Lower leg skin (tissue), 3 donors: ENCODE data around the gene RIT1.

Source experiments
- POLR2A ChIP-seq, 2 donors: fragments of 450-650 bp; IDR thresholded peaks; one replicate each; pipeline ENCODE4 v1.6.1; 2016 to 2017; ENCODE audit warnings: antibody characterized with exemption in 2 of 2, mild to moderate bottlenecking in 1 of 2, moderate library complexity in 1 of 2
- TF ChIP-seq, protein P1 (sequence below), 3 donors: fragments of 450-650 bp; IDR thresholded peaks; one replicate each; pipeline ENCODE4 v1.5.1; 2016; ENCODE audit warnings: antibody characterized with exemption in 3 of 3, mild to moderate bottlenecking in 3 of 3, moderate library complexity in 2 of 3

DNA sequence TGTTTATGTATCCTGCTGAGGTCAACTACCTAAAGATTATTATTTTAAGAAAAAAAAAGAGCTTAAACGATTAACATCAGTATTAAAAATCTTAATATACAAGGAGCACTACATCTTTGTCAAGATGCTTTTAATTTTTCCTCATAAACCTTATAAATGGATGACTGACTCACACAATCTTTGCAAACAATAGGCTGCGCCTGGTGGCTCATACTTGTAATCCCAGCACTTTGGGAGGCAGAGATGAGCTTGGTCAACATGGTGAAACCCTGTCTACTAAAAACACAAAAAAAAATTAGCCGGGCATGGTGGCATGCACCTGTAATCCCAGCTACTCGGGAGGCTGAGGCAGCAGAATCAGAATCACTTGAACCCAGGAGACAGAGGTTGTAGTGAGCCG lies 21.3 kb upstream of the RIT1 start:
- TF ChIP-seq, protein P1, sequence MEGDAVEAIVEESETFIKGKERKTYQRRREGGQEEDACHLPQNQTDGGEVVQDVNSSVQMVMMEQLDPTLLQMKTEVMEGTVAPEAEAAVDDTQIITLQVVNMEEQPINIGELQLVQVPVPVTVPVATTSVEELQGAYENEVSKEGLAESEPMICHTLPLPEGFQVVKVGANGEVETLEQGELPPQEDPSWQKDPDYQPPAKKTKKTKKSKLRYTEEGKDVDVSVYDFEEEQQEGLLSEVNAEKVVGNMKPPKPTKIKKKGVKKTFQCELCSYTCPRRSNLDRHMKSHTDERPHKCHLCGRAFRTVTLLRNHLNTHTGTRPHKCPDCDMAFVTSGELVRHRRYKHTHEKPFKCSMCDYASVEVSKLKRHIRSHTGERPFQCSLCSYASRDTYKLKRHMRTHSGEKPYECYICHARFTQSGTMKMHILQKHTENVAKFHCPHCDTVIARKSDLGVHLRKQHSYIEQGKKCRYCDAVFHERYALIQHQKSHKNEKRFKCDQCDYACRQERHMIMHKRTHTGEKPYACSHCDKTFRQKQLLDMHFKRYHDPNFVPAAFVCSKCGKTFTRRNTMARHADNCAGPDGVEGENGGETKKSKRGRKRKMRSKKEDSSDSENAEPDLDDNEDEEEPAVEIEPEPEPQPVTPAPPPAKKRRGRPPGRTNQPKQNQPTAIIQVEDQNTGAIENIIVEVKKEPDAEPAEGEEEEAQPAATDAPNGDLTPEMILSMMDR (IDR thresholded peaks at IDR 0.05): no peak
- no peak for TF ChIP-seq POLR2A (IDR thresholded peaks at IDR 0.05)
